Measurements from ENCODE around the gene ZNF267. TPM values are rescaled to one million over a fixed set of nuclear protein-coding genes. Genes with fewer than 3 reads are reported as not detected.
A peak's percentile ranks its signal among the peaks of the same experiment; 100 is the strongest.
"Not testable (repeated sequence)": the region's sequence is repeated elsewhere in the genome, so short reads cannot be mapped to it uniquely, and the experiment has no call there.

The ZNF267 gene
- total RNA-seq, 1 experiment from 2014 or later: 10.2 TPM

DNA sequence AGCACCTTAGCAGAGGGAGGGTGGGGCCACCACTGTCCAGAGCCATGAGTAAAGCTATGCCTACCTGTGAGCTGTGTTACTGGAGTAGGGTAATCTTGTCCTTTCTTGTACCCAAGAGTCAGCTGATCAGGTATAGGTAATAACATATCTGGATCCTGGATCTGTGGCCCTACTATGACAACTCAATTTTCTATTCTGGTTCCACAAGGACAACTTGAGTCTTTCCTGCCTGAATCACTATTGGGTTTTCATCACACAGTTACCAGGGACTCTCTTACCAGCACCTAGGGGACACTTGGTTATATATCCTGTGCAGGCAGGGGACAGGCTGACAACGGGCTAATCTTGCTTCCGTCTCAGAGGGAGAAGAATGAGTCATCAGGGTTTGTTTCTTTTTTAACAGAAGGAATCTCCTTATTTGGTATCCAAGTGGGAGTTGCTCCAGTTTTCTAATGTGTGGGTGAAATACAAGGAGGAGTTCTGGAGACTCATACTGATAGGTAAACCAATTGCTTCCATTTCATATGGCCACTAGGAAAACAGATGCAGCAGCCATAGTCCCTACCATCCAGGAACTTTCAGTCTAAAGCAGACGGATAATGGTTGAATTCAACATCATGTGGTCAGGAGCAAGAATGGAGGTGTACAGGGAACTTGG is 6.8 kb downstream of the ZNF267 start:
- no peaks in the 10 kb centered on the region for H3K27me3 ChIP-seq (ENCODE audit: low read length)
- H3K9me3 ChIP-seq (ENCODE audit: low read length): no peaks in the 10 kb centered on the region
- POLR2A ChIA-PET (ENCODE audit: unreplicated experiment): no interaction called here
- ATAC-seq (peak; percentile 71), DNase-seq (peak; percentile 52)
- H3K36me3 ChIP-seq (ENCODE audit: low read depth, low read length): peaks cover 70% of the 10 kb centered on the region
- peaks cover 87% of the 10 kb centered on the region for H3K79me2 ChIP-seq (ENCODE audit: low read length)
- TF ChIP-seq, protein P1, sequence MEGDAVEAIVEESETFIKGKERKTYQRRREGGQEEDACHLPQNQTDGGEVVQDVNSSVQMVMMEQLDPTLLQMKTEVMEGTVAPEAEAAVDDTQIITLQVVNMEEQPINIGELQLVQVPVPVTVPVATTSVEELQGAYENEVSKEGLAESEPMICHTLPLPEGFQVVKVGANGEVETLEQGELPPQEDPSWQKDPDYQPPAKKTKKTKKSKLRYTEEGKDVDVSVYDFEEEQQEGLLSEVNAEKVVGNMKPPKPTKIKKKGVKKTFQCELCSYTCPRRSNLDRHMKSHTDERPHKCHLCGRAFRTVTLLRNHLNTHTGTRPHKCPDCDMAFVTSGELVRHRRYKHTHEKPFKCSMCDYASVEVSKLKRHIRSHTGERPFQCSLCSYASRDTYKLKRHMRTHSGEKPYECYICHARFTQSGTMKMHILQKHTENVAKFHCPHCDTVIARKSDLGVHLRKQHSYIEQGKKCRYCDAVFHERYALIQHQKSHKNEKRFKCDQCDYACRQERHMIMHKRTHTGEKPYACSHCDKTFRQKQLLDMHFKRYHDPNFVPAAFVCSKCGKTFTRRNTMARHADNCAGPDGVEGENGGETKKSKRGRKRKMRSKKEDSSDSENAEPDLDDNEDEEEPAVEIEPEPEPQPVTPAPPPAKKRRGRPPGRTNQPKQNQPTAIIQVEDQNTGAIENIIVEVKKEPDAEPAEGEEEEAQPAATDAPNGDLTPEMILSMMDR (conservative IDR thresholded peaks at IDR 0.05; ENCODE audit: low read depth, low read length): no peak
- TF ChIP-seq EZH2phosphoT487 (IDR thresholded peaks at IDR 0.05; ENCODE audit: borderline replicate concordance, low read length): no peak
- TF ChIP-seq EZH2 (IDR thresholded peaks at IDR 0.05; ENCODE audit: low read length, unreplicated experiment): no peak
- no TSS peak for BruUV-seq (replicated peaks)
- intact Hi-C loops (cut with micrococcal nuclease): no loop called here
- H3K9ac ChIP-seq (ENCODE audit: low read length): no peak overlapping the region
- H3K27ac ChIP-seq (ENCODE audit: low read length): peak overlapping the region; percentile 22; the same call in 1 of the 2 replicates
- H3F3A ChIP-seq (ENCODE audit: low read length, unreplicated experiment): no peaks in the 10 kb centered on the region
- no peak overlapping the region for H2AFZ ChIP-seq (ENCODE audit: low read length)
- peaks cover 10% of the 10 kb centered on the region; the same call in 1 of the 2 replicates for H4K20me1 ChIP-seq (ENCODE audit: low read length)
- H3K4me3 ChIP-seq (ENCODE audit: low read length): no peak overlapping the region
- CTCF ChIA-PET: no interaction called here
- 0 out of 2 replicates have a peak overlapping the region, but pooled peaks have one; percentile 3 for H3K4me2 ChIP-seq (ENCODE audit: low read length)
- peaks cover 25% of the 10 kb centered on the region for H3K4me1 ChIP-seq (ENCODE audit: insufficient read depth, low read length)
- no peaks in the 10 kb centered on the region for H3K9me2 ChIP-seq (replicated peaks; ENCODE audit: low read length)

DNA sequence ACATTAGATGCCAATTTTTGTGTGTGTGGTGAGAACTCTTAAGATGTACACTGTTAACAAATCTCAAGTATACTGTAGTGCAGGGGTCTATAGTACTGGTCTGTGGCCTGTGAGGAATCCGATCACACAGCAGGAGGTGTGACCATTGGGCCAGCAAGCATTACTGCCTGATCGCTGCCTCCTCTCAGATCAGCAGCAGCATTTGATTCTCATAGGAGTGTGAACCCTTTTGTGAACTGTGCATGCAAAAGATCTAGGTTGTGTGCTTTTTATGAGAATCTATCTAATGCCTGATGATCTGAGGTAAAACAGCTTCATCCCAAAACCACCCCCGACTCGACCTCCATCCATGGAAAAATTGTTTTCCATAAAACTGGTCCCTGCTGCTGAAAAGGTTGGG is 12.6 kb downstream of the ZNF267 start:
- Histone ChIP-seq H3K27ac (ENCODE audit: low read length) (no peak overlapping the region), H3F3A (ENCODE audit: low read length, unreplicated experiment) (no peaks in the 10 kb centered on the region), H3K4me3 (ENCODE audit: low read length) (no peak overlapping the region), H4K20me1 (ENCODE audit: low read length) (no peaks in the 10 kb centered on the region), H3K27me3 (ENCODE audit: low read length) (no peaks in the 10 kb centered on the region), H3K9me2 (replicated peaks; ENCODE audit: low read length) (no peaks in the 10 kb centered on the region), H3K4me1 (ENCODE audit: insufficient read depth, low read length) (no peaks in the 10 kb centered on the region), H2AFZ (ENCODE audit: low read length) (no peak overlapping the region), H3K9ac (ENCODE audit: low read length) (no peak overlapping the region), H3K79me2 (ENCODE audit: low read length) (peaks cover 58% of the 10 kb centered on the region), H3K4me2 (ENCODE audit: low read length) (no peak overlapping the region), H3K36me3 (ENCODE audit: low read depth, low read length) (peaks cover 95% of the 10 kb centered on the region), H3K9me3 (ENCODE audit: low read length) (peaks cover 23% of the 10 kb centered on the region)
- intact Hi-C loops (cut with micrococcal nuclease): no loop called here
- POLR2A ChIA-PET (ENCODE audit: unreplicated experiment): no interaction called here
- CTCF ChIA-PET: no interaction called here
- no peak for ATAC-seq
- TF ChIP-seq EZH2 (IDR thresholded peaks at IDR 0.05; ENCODE audit: low read length, unreplicated experiment) (no peak), EZH2phosphoT487 (IDR thresholded peaks at IDR 0.05; ENCODE audit: borderline replicate concordance, low read length) (no peak)
- TF ChIP-seq, protein P1 (conservative IDR thresholded peaks at IDR 0.05; ENCODE audit: low read depth, low read length): no peak
- DNase-seq: no peak
- no TSS peak for BruUV-seq (replicated peaks)

DNA sequence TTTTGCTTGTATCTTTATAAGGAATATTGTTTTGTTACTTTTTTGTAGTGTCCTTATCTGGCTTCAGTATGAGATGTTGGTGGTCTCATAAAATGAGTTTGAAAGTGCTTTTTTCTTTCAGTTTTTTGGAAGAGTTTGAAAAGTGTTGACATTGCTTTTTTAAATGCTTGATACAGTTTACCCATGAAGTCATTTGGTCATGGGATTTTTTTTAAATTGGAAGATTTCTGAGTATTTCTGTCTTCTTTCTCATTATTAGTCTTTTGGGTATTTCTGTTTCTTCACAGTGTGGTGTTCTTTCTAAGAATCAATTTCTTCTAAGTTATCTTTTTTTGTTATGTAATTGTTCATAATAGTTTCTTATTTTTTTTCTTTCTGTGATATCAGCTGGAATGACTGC is 15.1 kb downstream of the ZNF267 start:
- Histone ChIP-seq H4K20me1 (ENCODE audit: low read length) (no peaks in the 10 kb centered on the region), H3F3A (ENCODE audit: low read length, unreplicated experiment) (no peaks in the 10 kb centered on the region), H3K9me2 (replicated peaks; ENCODE audit: low read length) (no peaks in the 10 kb centered on the region), H3K9me3 (ENCODE audit: low read length) (peaks cover 23% of the 10 kb centered on the region), H3K36me3 (ENCODE audit: low read depth, low read length) (peaks cover 99% of the 10 kb centered on the region), H3K4me2 (ENCODE audit: low read length) (no peak overlapping the region), H3K4me1 (ENCODE audit: insufficient read depth, low read length) (no peaks in the 10 kb centered on the region), H3K4me3 (ENCODE audit: low read length) (no peak overlapping the region), H3K79me2 (ENCODE audit: low read length) (peaks cover 34% of the 10 kb centered on the region), H2AFZ (ENCODE audit: low read length) (no peak overlapping the region), H3K9ac (ENCODE audit: low read length) (no peak overlapping the region), H3K27me3 (ENCODE audit: low read length) (no peaks in the 10 kb centered on the region), H3K27ac (ENCODE audit: low read length) (no peak overlapping the region)
- CTCF ChIA-PET: no interaction called here
- TF ChIP-seq EZH2 (IDR thresholded peaks at IDR 0.05; ENCODE audit: low read length, unreplicated experiment): no peak
- BruUV-seq (replicated peaks): no TSS peak
- POLR2A ChIA-PET (ENCODE audit: unreplicated experiment): no interaction called here
- ATAC-seq (no peak), DNase-seq (no peak)
- intact Hi-C loops (cut with micrococcal nuclease): no loop called here

DNA sequence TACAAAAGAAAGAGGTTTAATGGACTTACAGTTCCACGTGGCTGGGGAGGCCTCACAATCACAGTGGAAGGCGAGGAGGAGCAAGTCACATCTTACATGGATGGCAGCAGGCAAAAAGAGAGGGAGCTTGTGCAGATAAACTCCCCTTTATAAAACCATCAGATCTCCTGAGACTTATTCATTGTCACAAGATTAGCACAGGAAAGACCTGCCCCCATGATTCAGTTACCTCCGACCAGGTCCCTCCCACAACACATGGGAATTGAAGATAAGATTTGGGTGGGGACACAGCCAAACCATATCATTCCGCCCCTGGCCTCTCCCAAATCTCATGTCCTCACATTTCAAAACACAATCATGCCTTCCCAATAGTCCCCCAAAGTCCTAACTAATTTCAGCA is 18.5 kb downstream of the ZNF267 start:
- peaks cover 99% of the 10 kb centered on the region for H3K36me3 ChIP-seq (ENCODE audit: low read depth, low read length)
- CTCF ChIA-PET: not testable (repeated sequence)

More for the DNA sequence above, 18.5 kb downstream of the ZNF267 start:
- intact Hi-C loops (cut with micrococcal nuclease); H3K4me1 ChIP-seq (ENCODE audit: insufficient read depth, low read length); H4K20me1 ChIP-seq (ENCODE audit: low read length); POLR2A ChIA-PET (ENCODE audit: unreplicated experiment); H3K9ac ChIP-seq (ENCODE audit: low read length); H3K27me3 ChIP-seq (ENCODE audit: low read length); H3K4me2 ChIP-seq (ENCODE audit: low read length); BruUV-seq (replicated peaks); H3K4me3 ChIP-seq (ENCODE audit: low read length); H3F3A ChIP-seq (ENCODE audit: low read length, unreplicated experiment); ATAC-seq; H3K9me2 ChIP-seq (replicated peaks; ENCODE audit: low read length); H2AFZ ChIP-seq (ENCODE audit: low read length); H3K27ac ChIP-seq (ENCODE audit: low read length); DNase-seq: not testable (repeated sequence)
- peaks cover 29% of the 10 kb centered on the region for H3K9me3 ChIP-seq (ENCODE audit: low read length)
- H3K79me2 ChIP-seq (ENCODE audit: low read length): peaks cover 21% of the 10 kb centered on the region; the same call in 1 of the 2 replicates

Measured in PC-3 (cell line).